Measurements from ENCODE around the gene SPINK9. TPM values are rescaled to one million over a fixed set of nuclear protein-coding genes. Genes with fewer than 3 reads are reported as not detected.

SPINK9 gene
- not detected for total RNA-seq

- Histone ChIP-seq H3K27me3 (no peaks in the 10 kb centered on the region), H3K36me3 (no peaks in the 10 kb centered on the region), H3K27ac (no peak within 1 kb of the TSS), H3K4me3 (no peak within 1 kb of the TSS), H3K9me3 (no peaks in the 10 kb centered on the region), H3K4me1 (no peaks in the 10 kb centered on the region)
- 81% methylated on average over 3 of the region's 3 CpGs for WGBS
- TF ChIP-seq CTCF (IDR thresholded peaks at IDR 0.05): no peak
- TF ChIP-seq EP300 (IDR thresholded peaks at IDR 0.05): no peak
- TF ChIP-seq POLR2AphosphoS5 (IDR thresholded peaks at IDR 0.05): no peak
- no peak for TF ChIP-seq POLR2A (IDR thresholded peaks at IDR 0.05)
- no peak for DNase-seq (ENCODE audit: low spot score in 2 of 2)
These were observed at the start of gene SPINK9 for GRCh38 chr5:148335259-148335658. Gene SPINK9 (plus strand): TSS chr5:148335559. CDS start chr5:148335614, 55 bp downstream.

- WGBS: 65% methylated on average over 6 of the region's 6 CpGs
- H3K27ac ChIP-seq: no peak overlapping the region
- TF ChIP-seq CTCF (IDR thresholded peaks at IDR 0.05): peak in 1 of 2 donors; percentile 19
- TF ChIP-seq POLR2AphosphoS5 (IDR thresholded peaks at IDR 0.05): no peak
- no peaks in the 10 kb centered on the region for H3K9me3 ChIP-seq
- H3K36me3 ChIP-seq: no peaks in the 10 kb centered on the region
- no peak for DNase-seq (ENCODE audit: low spot score in 2 of 2)
- H3K4me3 ChIP-seq: no peak overlapping the region
- H3K4me1 ChIP-seq: no peaks in the 10 kb centered on the region
- no peaks in the 10 kb centered on the region for H3K27me3 ChIP-seq
These were observed 44.8 kb upstream of the SPINK9 start for GRCh38 chr5:148290271-148291195.

- TF ChIP-seq POLR2AphosphoS5 (IDR thresholded peaks at IDR 0.05): no peak
- TF ChIP-seq CTCF (IDR thresholded peaks at IDR 0.05): no peak
- no peak for TF ChIP-seq POLR2A (IDR thresholded peaks at IDR 0.05)
- no peak for TF ChIP-seq EP300 (IDR thresholded peaks at IDR 0.05)
- 65% methylated on average over 4 of the region's 4 CpGs for WGBS
- Histone ChIP-seq H3K36me3 (no peaks in the 10 kb centered on the region), H3K4me3 (no peak overlapping the region), H3K27me3 (no peaks in the 10 kb centered on the region), H3K4me1 (no peaks in the 10 kb centered on the region), H3K27ac (no peak overlapping the region), H3K9me3 (no peaks in the 10 kb centered on the region)
- no peak for DNase-seq (ENCODE audit: low spot score in 2 of 2)
These were observed 37.6 kb upstream of the SPINK9 start for GRCh38 chr5:148297731-148298130.

GRCh38 chr5:148306446-148306845 lies 28.9 kb upstream of the SPINK9 start:
- H3K27me3 ChIP-seq: no peaks in the 10 kb centered on the region
- H3K36me3 ChIP-seq: no peaks in the 10 kb centered on the region
- H3K4me3 ChIP-seq: no peak overlapping the region
- H3K9me3 ChIP-seq: peaks cover 9% of the 10 kb centered on the region
- no peak for TF ChIP-seq POLR2AphosphoS5 (IDR thresholded peaks at IDR 0.05)
- TF ChIP-seq POLR2A (IDR thresholded peaks at IDR 0.05): no peak
- TF ChIP-seq EP300 (IDR thresholded peaks at IDR 0.05): no peak
- no peak for TF ChIP-seq CTCF (IDR thresholded peaks at IDR 0.05)
- no peak overlapping the region for H3K27ac ChIP-seq
- 71% methylated on average over 1 of the region's 1 CpG for WGBS
- no peak for DNase-seq (ENCODE audit: low spot score in 2 of 2)
- no peaks in the 10 kb centered on the region for H3K4me1 ChIP-seq

- Histone ChIP-seq H3K4me1 (no peaks in the 10 kb centered on the region), H3K27me3 (no peaks in the 10 kb centered on the region), H3K4me3 (no peak overlapping the region), H3K36me3 (no peaks in the 10 kb centered on the region), H3K27ac (no peak overlapping the region), H3K9me3 (peaks cover 9% of the 10 kb centered on the region)
- TF ChIP-seq POLR2A (IDR thresholded peaks at IDR 0.05): no peak
- no peak for TF ChIP-seq EP300 (IDR thresholded peaks at IDR 0.05)
- no peak for TF ChIP-seq POLR2AphosphoS5 (IDR thresholded peaks at IDR 0.05)
- TF ChIP-seq CTCF (IDR thresholded peaks at IDR 0.05): no peak
- DNase-seq (ENCODE audit: low spot score in 2 of 2): no peak
- 70% methylated on average over 3 of the region's 3 CpGs for whole genome bisulfite sequencing
These were observed 26.3 kb upstream of the SPINK9 start for GRCh38 chr5:148309019-148309418.

Measured in suprapubic skin (tissue), 4 donors.